Naive thymus-derived CD4-positive, alpha-beta T cell (primary cell): Measurements from ENCODE around the gene SNX25. TPM values are rescaled to one million over a fixed set of nuclear protein-coding genes. Genes with fewer than 3 reads are reported as not detected.
A peak's percentile ranks its signal among the peaks of the same experiment; 100 is the strongest.

Source experiments
- ATAC-seq: fragments of 150-1000 bp; cut with Tn5 transposase; 2 replicates; pipeline ENCODE4 v1.10.0; 2021; ENCODE audit warnings: mild to moderate bottlenecking, moderate library complexity
- CTCF ChIA-PET: fragments of 350-600 bp; sonication (Branson Sonifier 250); formaldehyde crosslinking; loops from one replicate; lab custom pipeline; 2021; ENCODE audit warnings: antibody characterized with exemption; lab: Charles Lee
- POLR2A ChIA-PET: fragments of 350-600 bp; sonication (Branson Sonifier 250); formaldehyde crosslinking; loops from one replicate; lab custom pipeline; 2021; ENCODE audit warnings: antibody characterized with exemption, inconsistent platforms; lab: Charles Lee
- DNase-seq, 9 donors: peaks; one replicate each; pipeline versions ENCODE4 v3.0.0 to v3.0.0-alpha.2; 2020 to 2022; ENCODE audit warnings: mixed read lengths in 1 of 9
- H3K27ac ChIP-seq: one replicate; pipeline ENCODE4 v1.7.0; 2013; ENCODE audit warnings: mild to moderate bottlenecking, low read depth, low read length, moderate library complexity
- H3K27me3 ChIP-seq, 2 donors: one replicate each; pipeline ENCODE4 v1.7.0; 2013; ENCODE audit warnings: low read length in 2 of 2, mild to moderate bottlenecking in 2 of 2, moderate library complexity in 2 of 2; ENCODE audit not compliant: control insufficient read depth in 2 of 2, insufficient read depth in 2 of 2
- H3K36me3 ChIP-seq, 3 experiments: 1 replicate in 2 of 3; 2 replicates in 1 of 3; pipeline ENCODE4 v1.7.0; 2013; ENCODE audit warnings: low read length in 3 of 3, mild to moderate bottlenecking in 3 of 3, moderate library complexity in 1 of 3; ENCODE audit not compliant: insufficient read depth in 3 of 3, control insufficient read depth in 2 of 3
- H3K4me1 ChIP-seq, 2 donors: one replicate each; pipeline ENCODE4 v1.7.0; 2013; ENCODE audit warnings: low read length in 2 of 2, mild to moderate bottlenecking in 2 of 2, moderate library complexity in 1 of 2; ENCODE audit not compliant: control insufficient read depth in 2 of 2, insufficient read depth in 2 of 2
- H3K4me3 ChIP-seq: 2 replicates; pipeline ENCODE4 v1.7.0; 2013; ENCODE audit warnings: mild to moderate bottlenecking, low read length
- H3K9me3 ChIP-seq, 3 experiments: 1 replicate in 2 of 3; 2 replicates in 1 of 3; pipeline ENCODE4 v1.7.0; 2013; ENCODE audit warnings: low read length in 3 of 3; ENCODE audit not compliant: control insufficient read depth in 2 of 3
- H3K27ac Mint-ChIP-seq, 9 donors: one replicate each; pipeline ENCODE4 v1.8.0; 2020 to 2022; ENCODE audit warnings: mixed read lengths in 9 of 9, mild to moderate bottlenecking in 8 of 9, moderate library complexity in 5 of 9, inconsistent platforms in 2 of 9
- H3K27me3 Mint-ChIP-seq, 5 donors: one replicate each; pipeline ENCODE4 v1.8.0; 2021 to 2022; ENCODE audit warnings: mixed read lengths in 5 of 5, mild to moderate bottlenecking in 1 of 5
- H3K36me3 Mint-ChIP-seq, 5 donors: one replicate each; pipeline ENCODE4 v1.8.0; 2020 to 2022; ENCODE audit warnings: mixed read lengths in 5 of 5, mild to moderate bottlenecking in 3 of 5, inconsistent platforms in 1 of 5
- H3K4me1 Mint-ChIP-seq, 7 donors: one replicate each; pipeline ENCODE4 v1.8.0; 2020 to 2022; ENCODE audit warnings: mixed read lengths in 7 of 7, mild to moderate bottlenecking in 3 of 7, inconsistent platforms in 1 of 7
- H3K4me3 Mint-ChIP-seq, 10 donors: one replicate each; pipeline ENCODE4 v1.8.0; 2020 to 2022; ENCODE audit warnings: mild to moderate bottlenecking in 10 of 10, mixed read lengths in 10 of 10, moderate library complexity in 6 of 10, inconsistent platforms in 2 of 10
- H3K9me3 Mint-ChIP-seq, 11 donors: one replicate each; pipeline ENCODE4 v1.8.0; 2020 to 2022; ENCODE audit warnings: mixed read lengths in 11 of 11, mild to moderate bottlenecking in 4 of 11, inconsistent platforms in 1 of 11, moderate library complexity in 1 of 11
- intact Hi-C, 2 donors: fragments of 100-400 bp; cut with micrococcal nuclease; formaldehyde crosslinking; loops; one replicate each; pipeline ENCODE4 v1.15.1; 2023
- polyA plus RNA-seq, 2 donors: library from polyadenylated mRNA; unstranded; fragments of 300-500 nt; fragmentation: Illumina TruSeq; gene quantifications; one replicate each; pipeline ENCODE4 v1.2.3, GENCODE V29; 2021
- total RNA-seq, 6 experiments: library from RNA in 5 of 6; stranded (reverse) in 5 of 6; gene quantifications; 1 replicate in 5 of 6; 2 replicates in 1 of 6; pipeline ENCODE4 v1.2.3 and lab custom pipeline; 2021 to 2026

SNX25 gene
- total and polyA plus RNA-seq, 7 experiments from 2014 or later, result 3.9 to 18.9 (median 9.8) TPM

DNA sequence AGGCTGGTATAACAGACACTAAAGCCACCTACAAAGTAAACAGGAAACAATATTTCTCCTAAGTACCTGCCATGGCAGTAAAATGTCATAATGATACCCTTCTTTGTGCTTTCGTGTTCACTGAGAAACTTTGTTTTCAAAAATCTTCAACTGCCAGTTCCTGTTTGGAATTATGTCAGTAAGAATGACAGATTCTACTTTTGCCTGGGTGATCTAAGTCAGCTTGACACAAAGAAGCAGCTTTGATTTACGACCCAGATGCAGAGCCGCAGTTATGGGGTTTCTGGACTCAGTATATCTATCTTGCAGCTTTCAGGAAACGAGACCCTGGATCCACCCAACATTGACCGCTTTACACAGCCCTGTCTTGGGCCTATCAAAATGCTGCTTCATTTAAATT lies 71.2 kb downstream of the SNX25 start:
- Mint-ChIP-seq H3K4me1 (peaks cover 0 to 17% (median 4%) of the 10 kb centered on the region in 7 donors), H3K27ac (peak overlapping the region in 1 of 9 donors; percentile 40), H3K4me3 (no peak overlapping the region), H3K36me3 (peaks cover 3 to 19% (median 11%) of the 10 kb centered on the region in 5 donors), H3K9me3 (no peaks in the 10 kb centered on the region), H3K27me3 (no peaks in the 10 kb centered on the region)
- CTCF ChIA-PET, result interaction anchor here (0.6 kb wide), 1 partner anchor 114 kb away, joined by 3 read pairs; no protein-coding TSS in a partner anchor
- intact Hi-C loops, result no loop called here
- POLR2A ChIA-PET, result no interaction called here
- Histone ChIP-seq H3K9me3 (no peaks in the 10 kb centered on the region), H3K27ac (no peak overlapping the region), H3K27me3 (no peaks in the 10 kb centered on the region), H3K4me1 (no peaks in the 10 kb centered on the region), H3K4me3 (no peak overlapping the region), H3K36me3 (no peaks in the 10 kb centered on the region)
- ATAC-seq (no peak), DNase-seq (no peak)

DNA sequence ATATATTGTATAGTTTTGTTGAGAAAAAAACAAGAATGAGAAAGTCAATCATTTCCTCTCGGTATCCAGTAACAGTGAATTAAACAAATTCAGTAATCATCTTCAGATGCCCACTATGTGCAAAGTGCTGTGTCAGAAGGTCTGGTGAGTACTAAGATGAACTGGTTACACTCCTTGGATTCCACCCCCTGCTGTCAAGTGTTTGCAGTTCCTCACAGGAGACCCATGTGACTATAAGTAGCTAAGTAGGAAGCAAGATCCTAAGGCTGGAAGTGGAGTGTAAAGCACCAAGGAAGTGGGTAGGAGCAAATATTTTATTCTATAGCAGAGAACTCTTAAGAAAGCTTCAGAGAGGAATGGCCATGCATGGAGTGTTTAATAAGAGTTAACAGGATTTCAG lies 73.6 kb downstream of the SNX25 start:
- no peak for ATAC-seq
- no peaks in the 10 kb centered on the region for H3K36me3 ChIP-seq
- Mint-ChIP-seq H3K4me3 (no peak overlapping the region), H3K36me3 (peaks cover 0 to 24% (median 5%) of the 10 kb centered on the region in 5 donors), H3K27me3 (no peaks in the 10 kb centered on the region), H3K27ac (no peak overlapping the region), H3K9me3 (no peaks in the 10 kb centered on the region), H3K4me1 (peaks cover 0 to 17% (median 4%) of the 10 kb centered on the region in 7 donors)
- H3K4me1 ChIP-seq, result no peaks in the 10 kb centered on the region
- no peak overlapping the region for H3K27ac ChIP-seq
- no peak for DNase-seq
- H3K27me3 ChIP-seq, result no peaks in the 10 kb centered on the region
- ChIA-PET CTCF (no interaction called here), POLR2A (no interaction called here)
- no peaks in the 10 kb centered on the region for H3K9me3 ChIP-seq
- intact Hi-C loops, result no loop called here
- H3K4me3 ChIP-seq, result no peak overlapping the region

DNA sequence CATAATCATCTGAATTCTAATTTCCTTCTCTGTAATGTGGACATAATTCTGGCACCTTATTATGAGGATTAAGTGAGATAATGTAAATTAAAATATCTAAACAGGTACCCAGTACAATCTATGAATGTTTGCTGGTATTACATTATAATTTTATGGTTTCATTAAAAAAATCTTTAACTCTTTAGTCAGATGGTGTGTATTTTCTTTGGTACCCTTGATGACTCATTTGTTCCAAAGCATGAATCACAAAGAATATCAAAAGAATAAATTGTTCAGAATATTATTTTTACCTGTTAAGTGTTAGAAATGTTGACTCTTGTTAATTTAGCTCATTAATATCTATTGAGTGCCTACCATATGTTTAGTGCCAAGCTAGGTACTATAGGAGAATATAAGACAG lies 74.3 kb downstream of the SNX25 start:
- intact Hi-C loops, result no loop called here
- H3K27me3 Mint-ChIP-seq, result no peaks in the 10 kb centered on the region
- no peak overlapping the region for H3K27ac Mint-ChIP-seq
- Histone ChIP-seq H3K27ac (no peak overlapping the region), H3K4me1 (no peaks in the 10 kb centered on the region), H3K9me3 (no peaks in the 10 kb centered on the region), H3K27me3 (no peaks in the 10 kb centered on the region), H3K4me3 (no peak overlapping the region), H3K36me3 (peaks cover 0 to 3% (median 0%) of the 10 kb centered on the region in 3 experiments)
- H3K36me3 Mint-ChIP-seq, result peaks cover 3 to 23% (median 8%) of the 10 kb centered on the region in 5 donors
- H3K9me3 Mint-ChIP-seq, result no peaks in the 10 kb centered on the region
- no peak for ATAC-seq
- DNase-seq, result no peak
- H3K4me3 Mint-ChIP-seq, result no peak overlapping the region
- ChIA-PET CTCF (no interaction called here), POLR2A (no interaction called here)
- peaks cover 0 to 17% (median under 1%) of the 10 kb centered on the region in 7 donors for H3K4me1 Mint-ChIP-seq

DNA sequence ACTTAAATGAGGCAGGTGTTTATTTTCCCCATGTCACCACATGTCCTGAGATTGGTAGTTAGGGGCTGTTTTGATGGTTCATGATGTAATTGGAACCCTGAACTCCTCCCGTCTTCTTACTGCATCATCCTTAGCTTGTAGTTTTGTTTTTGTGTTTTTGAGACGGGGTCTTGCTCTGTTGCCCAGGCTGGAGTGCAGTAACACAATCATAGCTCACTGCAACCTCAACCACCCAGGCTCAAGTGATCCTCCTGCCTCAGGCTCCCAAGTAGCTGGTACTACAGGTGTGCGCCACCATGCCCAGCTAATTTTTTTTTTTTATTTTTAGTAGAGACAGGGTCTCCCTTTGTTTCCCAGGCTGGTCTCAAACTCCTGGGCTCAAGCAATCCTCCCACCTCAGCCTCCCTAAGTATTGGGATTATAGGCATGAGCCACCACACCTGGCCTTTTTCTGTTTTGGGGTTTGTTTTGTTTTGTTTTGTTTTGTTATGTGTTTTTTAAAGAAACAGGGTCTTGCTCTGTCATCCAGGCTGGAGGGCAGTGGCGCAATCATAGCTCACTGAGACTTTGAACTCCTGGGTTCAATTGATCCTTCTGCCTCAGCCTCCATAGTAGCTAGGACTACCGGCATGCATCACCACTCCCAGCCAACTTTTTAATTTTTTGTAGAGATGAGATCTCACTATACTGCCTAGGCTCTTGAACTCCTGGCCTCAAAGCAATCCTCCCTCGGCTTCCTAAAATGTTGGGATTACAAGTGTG lies 76.4 kb downstream of the SNX25 start:
- Mint-ChIP-seq H3K27ac (no peak overlapping the region), H3K4me1 (peaks cover 0 to 9% (median 0%) of the 10 kb centered on the region in 7 donors), H3K27me3 (no peaks in the 10 kb centered on the region), H3K36me3 (peaks cover 7 to 44% (median 20%) of the 10 kb centered on the region in 5 donors), H3K4me3 (no peak overlapping the region), H3K9me3 (no peaks in the 10 kb centered on the region)
- no peak for ATAC-seq
- CTCF ChIA-PET, result no interaction called here
- peaks cover 0 to 8% (median 0%) of the 10 kb centered on the region in 3 experiments for H3K36me3 ChIP-seq
- no peaks in the 10 kb centered on the region for H3K9me3 ChIP-seq
- no peak for DNase-seq
- no peaks in the 10 kb centered on the region for H3K4me1 ChIP-seq
- POLR2A ChIA-PET, result no interaction called here
- no peaks in the 10 kb centered on the region for H3K27me3 ChIP-seq
- intact Hi-C loops, result no loop called here
- H3K27ac ChIP-seq, result no peak overlapping the region
- no peak overlapping the region for H3K4me3 ChIP-seq

DNA sequence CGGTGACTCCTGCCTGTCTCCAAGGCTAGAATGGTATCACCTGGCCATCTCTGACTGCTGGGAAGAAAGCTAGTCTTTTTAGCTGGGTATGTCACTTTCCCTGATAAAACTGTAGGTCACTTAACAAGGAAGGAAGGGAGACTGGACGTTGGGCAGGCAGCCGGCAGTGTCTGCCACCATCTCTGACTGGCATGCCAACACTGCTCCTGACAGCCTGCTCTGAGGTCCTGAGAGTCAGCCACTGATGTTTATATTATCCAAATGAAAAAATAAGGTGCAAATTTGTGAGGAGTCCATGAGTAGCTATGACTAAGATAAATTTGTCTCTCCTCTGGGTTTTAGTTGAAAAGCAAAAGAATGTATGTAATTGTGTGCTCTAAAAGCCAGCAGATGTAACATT lies 77.2 kb downstream of the SNX25 start:
- H3K9me3 Mint-ChIP-seq, result no peaks in the 10 kb centered on the region
- Histone ChIP-seq H3K9me3 (no peaks in the 10 kb centered on the region), H3K4me3 (no peak overlapping the region), H3K27ac (no peak overlapping the region), H3K4me1 (no peaks in the 10 kb centered on the region), H3K36me3 (peaks cover 0 to 8% (median 0%) of the 10 kb centered on the region in 3 experiments), H3K27me3 (no peaks in the 10 kb centered on the region)
- peaks cover 0 to 7% (median 0%) of the 10 kb centered on the region in 7 donors for H3K4me1 Mint-ChIP-seq
- ChIA-PET CTCF (no interaction called here), POLR2A (no interaction called here)
- no peak overlapping the region for H3K27ac Mint-ChIP-seq
- intact Hi-C loops, result no loop called here
- no peak for ATAC-seq
- no peak for DNase-seq
- H3K36me3 Mint-ChIP-seq, result peaks cover 11 to 50% (median 27%) of the 10 kb centered on the region in 5 donors
- no peaks in the 10 kb centered on the region for H3K27me3 Mint-ChIP-seq
- H3K4me3 Mint-ChIP-seq, result no peak overlapping the region

DNA sequence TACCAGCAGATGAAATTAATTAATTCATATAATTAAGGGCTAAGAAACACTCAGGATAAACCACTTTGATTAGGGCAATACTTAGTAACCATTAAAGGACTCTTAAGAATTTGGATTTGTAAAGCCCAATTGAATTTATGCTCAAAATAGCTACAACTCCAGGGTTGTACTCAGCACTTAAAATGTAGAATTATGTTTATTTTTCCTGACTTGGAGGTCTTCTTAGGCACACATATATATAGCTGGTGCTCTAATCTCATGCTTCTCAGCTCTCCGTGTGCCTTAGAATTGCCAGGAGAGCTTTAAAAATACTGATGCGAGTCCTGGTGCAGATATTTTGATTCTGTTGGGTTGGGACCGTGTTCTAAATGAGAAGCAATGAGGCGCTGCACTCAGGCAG lies 77.6 kb downstream of the SNX25 start:
- no peak for ATAC-seq
- Mint-ChIP-seq H3K4me1 (peaks cover 0 to 7% (median 0%) of the 10 kb centered on the region in 7 donors), H3K36me3 (peaks cover 14 to 54% (median 32%) of the 10 kb centered on the region in 5 donors), H3K27me3 (no peaks in the 10 kb centered on the region), H3K4me3 (no peak overlapping the region), H3K27ac (no peak overlapping the region), H3K9me3 (peaks cover 0 to 1% (median 0%) of the 10 kb centered on the region in 11 donors)
- no peaks in the 10 kb centered on the region for H3K4me1 ChIP-seq
- DNase-seq, result no peak
- CTCF ChIA-PET, result no interaction called here
- POLR2A ChIA-PET, result no interaction called here
- no peak overlapping the region for H3K27ac ChIP-seq
- peaks cover 0 to 8% (median 0%) of the 10 kb centered on the region in 3 experiments for H3K36me3 ChIP-seq
- intact Hi-C loops, result no loop called here
- H3K27me3 ChIP-seq, result no peaks in the 10 kb centered on the region
- no peaks in the 10 kb centered on the region for H3K9me3 ChIP-seq
- no peak overlapping the region for H3K4me3 ChIP-seq
